KMS-11 (cell line): Measurements from ENCODE around the gene PLCB2.

Experiments
- H2AFZ ChIP-seq: fragments of 200-600 bp; sonication (generic); 2 replicates; pipeline ENCODE4 v1.6.1; 2016; ENCODE audit warnings: antibody characterized with exemption, mixed run types, low read depth
- H3K27ac ChIP-seq: fragments of 200-600 bp; sonication (generic); 2 replicates; pipeline ENCODE4 v1.6.1; 2016; ENCODE audit warnings: mild to moderate bottlenecking, mixed run types
- H3K27me3 ChIP-seq: fragments of 200-600 bp; sonication (generic); 2 replicates; pipeline ENCODE4 v1.6.1; 2017; ENCODE audit warnings: mild to moderate bottlenecking, low read depth, mixed run types, moderate library complexity; ENCODE audit not compliant: insufficient read depth
- H3K36me3 ChIP-seq: fragments of 200-600 bp; sonication (generic); 2 replicates; pipeline ENCODE4 v1.6.1; 2017; ENCODE audit warnings: mild to moderate bottlenecking, mixed run types; ENCODE audit not compliant: insufficient read depth
- H3K4me1 ChIP-seq: fragments of 200-600 bp; sonication (generic); 2 replicates; pipeline ENCODE4 v1.6.1; 2016; ENCODE audit warnings: mild to moderate bottlenecking, low read depth, mixed run types; ENCODE audit not compliant: poor library complexity, severe bottlenecking
- H3K4me2 ChIP-seq: fragments of 200-600 bp; sonication (generic); 2 replicates; pipeline ENCODE4 v1.7.0; 2016; ENCODE audit warnings: mild to moderate bottlenecking, mixed run types
- H3K4me3 ChIP-seq: fragments of 200-600 bp; sonication (generic); IDR thresholded peaks from 2 replicates; pipeline ENCODE4 v1.6.1; 2017; ENCODE audit warnings: low read depth, low read length, mixed read lengths; ENCODE audit not compliant: insufficient read depth
- H3K79me2 ChIP-seq: fragments of 200-600 bp; sonication (generic); 2 replicates; pipeline ENCODE4 v1.6.1; 2016; ENCODE audit warnings: low read depth, mixed run types; ENCODE audit not compliant: insufficient read depth
- H3K9ac ChIP-seq: fragments of 200-600 bp; sonication (generic); 2 replicates; pipeline ENCODE4 v1.6.1; 2016; ENCODE audit warnings: mild to moderate bottlenecking, mixed run types
- H4K20me1 ChIP-seq: fragments of 200-600 bp; sonication (generic); 2 replicates; pipeline ENCODE4 v1.6.1; 2016; ENCODE audit warnings: mild to moderate bottlenecking, mixed run types; ENCODE audit not compliant: insufficient read depth
- TF ChIP-seq, protein P1 (sequence below): fragments of 200-600 bp; sonication (generic); conservative IDR thresholded peaks from 2 replicates; pipeline ENCODE4 v1.6.1; 2017; ENCODE audit warnings: low read depth, mild to moderate bottlenecking, antibody characterized with exemption, low read length, moderate library complexity, mixed read lengths

Gene PLCB2

GRCh38 chr15:40239693-40240618, 67.8 kb downstream of the PLCB2 start:
- H3K9ac ChIP-seq = no peak overlapping the region
- H3K27ac ChIP-seq = no peak overlapping the region
- H3K79me2 ChIP-seq = no peaks in the 10 kb centered on the region
- H3K4me3 ChIP-seq = no peak overlapping the region
- H3K4me1 ChIP-seq = peaks cover 3% of the 10 kb centered on the region
- H3K36me3 ChIP-seq = no peaks in the 10 kb centered on the region
- no peaks in the 10 kb centered on the region for H4K20me1 ChIP-seq
- TF ChIP-seq, protein P1, sequence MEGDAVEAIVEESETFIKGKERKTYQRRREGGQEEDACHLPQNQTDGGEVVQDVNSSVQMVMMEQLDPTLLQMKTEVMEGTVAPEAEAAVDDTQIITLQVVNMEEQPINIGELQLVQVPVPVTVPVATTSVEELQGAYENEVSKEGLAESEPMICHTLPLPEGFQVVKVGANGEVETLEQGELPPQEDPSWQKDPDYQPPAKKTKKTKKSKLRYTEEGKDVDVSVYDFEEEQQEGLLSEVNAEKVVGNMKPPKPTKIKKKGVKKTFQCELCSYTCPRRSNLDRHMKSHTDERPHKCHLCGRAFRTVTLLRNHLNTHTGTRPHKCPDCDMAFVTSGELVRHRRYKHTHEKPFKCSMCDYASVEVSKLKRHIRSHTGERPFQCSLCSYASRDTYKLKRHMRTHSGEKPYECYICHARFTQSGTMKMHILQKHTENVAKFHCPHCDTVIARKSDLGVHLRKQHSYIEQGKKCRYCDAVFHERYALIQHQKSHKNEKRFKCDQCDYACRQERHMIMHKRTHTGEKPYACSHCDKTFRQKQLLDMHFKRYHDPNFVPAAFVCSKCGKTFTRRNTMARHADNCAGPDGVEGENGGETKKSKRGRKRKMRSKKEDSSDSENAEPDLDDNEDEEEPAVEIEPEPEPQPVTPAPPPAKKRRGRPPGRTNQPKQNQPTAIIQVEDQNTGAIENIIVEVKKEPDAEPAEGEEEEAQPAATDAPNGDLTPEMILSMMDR = no peak
- H3K4me2 ChIP-seq = no peak overlapping the region
- H3K27me3 ChIP-seq = no peaks in the 10 kb centered on the region
- H2AFZ ChIP-seq = no peak overlapping the region

GRCh38 chr15:40239404-40239692, 68.4 kb downstream of the PLCB2 start:
- H3K79me2 ChIP-seq = no peaks in the 10 kb centered on the region
- H2AFZ ChIP-seq = no peak overlapping the region
- H3K27me3 ChIP-seq = no peaks in the 10 kb centered on the region
- H3K4me2 ChIP-seq = no peak overlapping the region
- no peaks in the 10 kb centered on the region for H4K20me1 ChIP-seq
- no peak overlapping the region for H3K9ac ChIP-seq
- peaks cover 9% of the 10 kb centered on the region for H3K4me1 ChIP-seq
- H3K36me3 ChIP-seq = no peaks in the 10 kb centered on the region
- TF ChIP-seq, protein P1 = no peak
- no peak overlapping the region for H3K4me3 ChIP-seq
- H3K27ac ChIP-seq = no peak overlapping the region

DNA sequence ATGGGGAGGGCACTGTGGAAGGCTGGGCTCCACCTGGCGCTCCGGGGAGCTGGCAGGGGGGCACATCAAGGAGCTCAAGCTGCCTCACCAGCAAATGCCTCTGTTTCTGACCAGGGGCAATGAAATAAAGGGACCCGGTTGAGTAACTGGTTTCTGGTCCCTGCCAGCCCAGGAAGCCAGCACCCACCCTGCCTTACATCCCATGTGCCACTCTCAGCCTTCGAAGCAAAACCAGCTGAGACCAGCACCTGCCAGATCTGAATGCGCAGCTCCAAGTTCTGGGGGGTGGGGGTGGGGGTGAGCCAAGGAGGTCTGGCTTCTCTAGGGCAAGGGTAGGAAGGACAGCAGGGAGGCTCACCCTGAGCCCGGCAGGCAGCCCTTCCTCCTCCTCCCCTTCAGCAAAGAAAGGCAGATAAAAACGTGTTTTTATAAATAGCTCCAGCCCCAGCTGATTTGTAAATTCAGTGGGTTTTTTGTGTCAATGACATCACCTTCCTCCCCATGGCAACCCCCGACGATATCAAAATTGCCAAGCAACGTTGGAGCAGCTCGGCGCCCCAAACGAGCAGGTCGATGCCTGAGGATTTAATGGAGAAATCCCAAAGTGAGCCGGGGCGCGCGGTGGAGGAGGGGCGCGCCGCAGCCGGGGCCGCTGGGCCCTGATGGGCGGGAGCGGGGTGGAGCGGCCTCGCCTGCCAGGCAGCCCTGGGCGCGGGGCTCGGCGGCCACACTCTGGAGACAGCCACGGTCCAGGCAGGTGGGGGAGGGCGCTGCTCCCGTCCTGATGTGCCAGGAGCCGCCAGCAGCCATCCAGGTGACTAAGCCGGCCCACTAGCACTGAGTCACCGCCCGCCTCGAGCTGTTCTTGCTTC, 69.0 kb downstream of the PLCB2 start, which contains the start of gene PAK6:
Gene PAK6, plus strand, starts transcription at position 532 of the 872 bp plus-strand sequence. CDS start 25,723 bp downstream, outside the sequence.
- Histone ChIP-seq H3K27ac (no peak within 1 kb of the TSS), H3K36me3 (no peaks in the 10 kb centered on the region), H3K4me3 (no peak within 1 kb of the TSS), H3K27me3 (no peaks in the 10 kb centered on the region), H3K9ac (no peak within 1 kb of the TSS), H3K4me1 (peaks cover 15% of the 10 kb centered on the region), H2AFZ (no peak within 1 kb of the TSS), H4K20me1 (no peaks in the 10 kb centered on the region), H3K4me2 (no peak within 1 kb of the TSS), H3K79me2 (no peaks in the 10 kb centered on the region)
- TF ChIP-seq, protein P1 = no peak
